A549 (cell line): Measurements from ENCODE around the gene LSR. TPM values are rescaled to one million over a fixed set of nuclear protein-coding genes. Genes with fewer than 3 reads are reported as not detected.

Experiments
- ATAC-seq, 2 experiments: fragments of 200-7000 bp in 1 of 2; fragments of >200 bp in 1 of 2; cut with Nextera tagmentation in 1 of 2; cut with Tn5 transposase in 1 of 2; 3 replicates each; pipeline versions ENCODE4 v1.8.0 to v1.9.1; 2018 to 2020; ENCODE audit warnings: mild to moderate bottlenecking in 1 of 2, moderate library complexity in 1 of 2
- CTCF ChIA-PET: fragments of 300-600 bp; sonication (Branson Sonifier 250); formaldehyde crosslinking; extraction: SDS; loops from one replicate; lab custom pipeline; 2021; ENCODE audit warnings: antibody characterized with exemption, inconsistent platforms; lab: Yijun Ruan, JAX
- POLR2A ChIA-PET: fragments of 350-600 bp; formaldehyde crosslinking; extraction: SDS; loops from one replicate; lab custom pipeline; 2021; ENCODE audit warnings: antibody characterized with exemption, inconsistent platforms; lab: Yijun Ruan, JAX
- DNase-seq, 2 experiments: peaks; one replicate each; pipeline versions ENCODE4 v3.0.0 to v3.0.0-alpha.2; 2011 to 2016; ENCODE audit warnings: low read depth in 1 of 2, low spot score in 1 of 2
- FAIRE-seq: peaks from 2 replicates; lab custom pipeline; 2011; peaks lifted over from hg19 to GRCh38; lab: Jason Lieb, UNC
- H3K27ac ChIP-seq, 2 experiments: fragments of >200 bp; sonication (Bioruptor Twin); formaldehyde crosslinking; 3 replicates each; pipeline ENCODE4 v1.5.1; 2016 to 2017
- H3K4me1 ChIP-seq: fragments of >200 bp; sonication (Bioruptor Twin); formaldehyde crosslinking; 3 replicates; pipeline ENCODE4 v1.6.1; 2016
- H3K4me2 ChIP-seq: fragments of >200 bp; sonication (Bioruptor Twin); formaldehyde crosslinking; 3 replicates; pipeline ENCODE4 v1.6.1; 2016
- H3K4me3 ChIP-seq: fragments of >200 bp; sonication (Bioruptor Twin); formaldehyde crosslinking; 3 replicates; pipeline ENCODE4 v1.5.1; 2016
- H3K9me3 ChIP-seq: fragments of >200 bp; sonication (Bioruptor Twin); formaldehyde crosslinking; 3 replicates; pipeline ENCODE4 v1.6.1; 2016
- BHLHE40 ChIP-seq: IDR thresholded peaks from 2 replicates; pipeline ENCODE4 v1.6.1; 2012; ENCODE audit warnings: low read depth, low read length, inconsistent platforms
- CBX8 ChIP-seq: fragments of 200-600 bp; sonication (generic); IDR thresholded peaks from 2 replicates; pipeline ENCODE4 v1.6.1; 2016
- CEBPB ChIP-seq, 2 experiments: fragments of >200 bp in 1 of 2; sonication (Bioruptor Twin) in 1 of 2; formaldehyde crosslinking in 1 of 2; IDR thresholded peaks; 2 replicates each; pipeline ENCODE4 v1.6.1; 2012 to 2016
- CHD2 ChIP-seq: fragments of 150-350 bp; IDR thresholded peaks from 2 replicates; pipeline ENCODE4 v1.6.1; 2014; ENCODE audit warnings: low read length; ENCODE audit not compliant: partially characterized antibody
- CHD4 ChIP-seq: fragments of 200-600 bp; sonication (generic); IDR thresholded peaks from 2 replicates; pipeline ENCODE4 v1.6.1; 2016; ENCODE audit warnings: antibody characterized with exemption, mild to moderate bottlenecking, borderline replicate concordance
- GATA3 ChIP-seq: IDR thresholded peaks from 2 replicates; pipeline ENCODE4 v1.6.1; 2012; ENCODE audit warnings: borderline replicate concordance
- HOXB5 ChIP-seq: fragments of 250-450 bp; sonication (Bioruptor Pico); IDR thresholded peaks from 2 replicates; pipeline ENCODE4 v1.5.0; 2020; ENCODE audit warnings: mild to moderate bottlenecking, moderate library complexity
- MAZ ChIP-seq: fragments of 150-350 bp; IDR thresholded peaks from 2 replicates; pipeline ENCODE4 v1.6.1; 2014; ENCODE audit warnings: antibody characterized with exemption, low read depth, low read length, borderline replicate concordance
- MYC ChIP-seq: IDR thresholded peaks from 2 replicates; pipeline ENCODE4 v1.6.1; 2012; ENCODE audit warnings: mild to moderate bottlenecking, inconsistent platforms, low read length, improper control_type of control experiment, borderline replicate concordance
- NFE2L2 ChIP-seq: fragments of 150-350 bp; conservative IDR thresholded peaks from 2 replicates; pipeline ENCODE4 v1.6.1; 2014; ENCODE audit warnings: low read length
- POLR2A ChIP-seq: IDR thresholded peaks from 2 replicates; pipeline ENCODE4 v1.6.1; 2012; ENCODE audit warnings: mild to moderate bottlenecking, low read length
- RAD21 ChIP-seq, 2 experiments: fragments of >200 bp in 1 of 2; sonication (Bioruptor Twin) in 1 of 2; formaldehyde crosslinking in 1 of 2; IDR thresholded peaks in 1 of 2; conservative IDR thresholded peaks in 1 of 2; 2 replicates in 1 of 2; 3 replicates in 1 of 2; pipeline ENCODE4 v1.6.1; 2012 to 2018; ENCODE audit warnings: inconsistent platforms in 1 of 2
- RARB ChIP-seq: fragments of 250-450 bp; sonication (Bioruptor Pico); IDR thresholded peaks from 2 replicates; pipeline ENCODE4 v1.8.0; 2021; ENCODE audit warnings: mild to moderate bottlenecking, moderate library complexity
- RCOR1 ChIP-seq: fragments of 150-350 bp; IDR thresholded peaks from 2 replicates; pipeline ENCODE4 v1.6.1; 2014; ENCODE audit warnings: antibody characterized with exemption, low read length, low read depth
- RFX5 ChIP-seq: fragments of 450-650 bp; IDR thresholded peaks from 2 replicates; pipeline ENCODE4 v1.7.1; 2014; ENCODE audit warnings: antibody characterized with exemption, mild to moderate bottlenecking, moderate library complexity
- RNF2 ChIP-seq: fragments of 200-600 bp; sonication (generic); IDR thresholded peaks from 2 replicates; pipeline ENCODE4 v1.6.1; 2016; ENCODE audit warnings: low read depth, mild to moderate bottlenecking, antibody characterized with exemption, moderate library complexity, borderline replicate concordance
- SMC3 ChIP-seq: fragments of >200 bp; sonication (Bioruptor Twin); formaldehyde crosslinking; IDR thresholded peaks from 3 replicates; pipeline ENCODE4 v1.6.1; 2018; ENCODE audit warnings: inconsistent platforms
- SREBF2 ChIP-seq: fragments of 450-650 bp; IDR thresholded peaks from 2 replicates; pipeline ENCODE4 v1.6.1; 2014; ENCODE audit warnings: mild to moderate bottlenecking, moderate library complexity
- WGBS: methylation state at CpG from one replicate; pipeline ENCODE4 v1.1.6; 2017; ENCODE audit errors: missing lambda C conversion rate; 5-methylcytosine and 5-hydroxymethylcytosine counted together
- polyA plus RNA-seq, 4 experiments: library from polyadenylated mRNA; depleted of rRNA in 3 of 4; stranded (reverse); fragments of >200 nt; fragmentation: RNase III in 1 of 4; extraction: RNeasy Plus Mini Kit Qiagen cat#74134 plus additional on column Dnase treatment in 1 of 4; gene quantifications; 2 replicates in 3 of 4; 3 replicates in 1 of 4; pipeline ENCODE4 v1.2.3, GENCODE V29; 2011 to 2017
- TF ChIP-seq, protein P1 (sequence below): fragments of 200-600 bp; sonication (generic); IDR thresholded peaks from 2 replicates; pipeline ENCODE4 v1.6.1; 2016; ENCODE audit warnings: antibody characterized with exemption, mild to moderate bottlenecking, moderate library complexity
- TF ChIP-seq, protein P2 (sequence below): fragments of 250-450 bp; sonication (Bioruptor Pico); IDR thresholded peaks from 2 replicates; pipeline ENCODE4 v1.5.0; 2020; ENCODE audit warnings: low read depth, mild to moderate bottlenecking, moderate library complexity
- TF ChIP-seq, protein P3 (sequence below): fragments of >200 bp; sonication (Bioruptor Twin); formaldehyde crosslinking; IDR thresholded peaks from 3 replicates; pipeline ENCODE4 v1.5.1; 2016
- TF ChIP-seq, protein P4 (sequence below): IDR thresholded peaks from 2 replicates; pipeline ENCODE4 v1.6.1; 2012; ENCODE audit warnings: low read depth, borderline replicate concordance
- TF ChIP-seq, protein P5 (sequence below): fragments of 450-650 bp; IDR thresholded peaks from 2 replicates; pipeline ENCODE4 v1.6.1; 2014; ENCODE audit warnings: antibody characterized with exemption

LSR gene
- polyA plus RNA-seq, 2 of the 4 experiments (the other 2 are of a cell fraction) = 2.1 to 3.6 TPM

DNA sequence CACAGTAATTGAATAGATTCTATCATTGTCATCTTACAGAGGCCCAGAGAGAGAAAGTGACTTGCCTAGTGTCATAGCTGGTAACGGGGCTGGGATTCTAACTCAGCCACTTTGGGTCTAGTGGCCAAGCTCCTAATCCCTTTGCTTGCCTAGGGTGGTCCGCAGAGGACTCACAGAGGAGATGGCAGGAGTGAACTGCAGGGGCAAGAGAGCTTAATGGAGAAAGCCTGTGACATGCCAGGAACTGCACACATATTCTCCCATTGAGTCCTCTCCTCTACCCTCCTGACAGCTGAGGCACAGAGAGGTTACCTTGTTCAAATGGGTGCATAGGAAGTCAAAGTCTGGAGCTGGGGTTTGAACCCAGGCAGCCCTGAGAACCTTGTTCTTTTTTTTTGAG, 2.7 kb downstream of the LSR start:
- H3K4me2 ChIP-seq = no peak overlapping the region
- no peak for FAIRE-seq
- peaks cover 7% of the 10 kb centered on the region for H3K9me3 ChIP-seq
- no peak for TF ChIP-seq CBX8
- TF ChIP-seq MAZ = no peak
- no peak for TF ChIP-seq MYC
- TF ChIP-seq, protein P1, sequence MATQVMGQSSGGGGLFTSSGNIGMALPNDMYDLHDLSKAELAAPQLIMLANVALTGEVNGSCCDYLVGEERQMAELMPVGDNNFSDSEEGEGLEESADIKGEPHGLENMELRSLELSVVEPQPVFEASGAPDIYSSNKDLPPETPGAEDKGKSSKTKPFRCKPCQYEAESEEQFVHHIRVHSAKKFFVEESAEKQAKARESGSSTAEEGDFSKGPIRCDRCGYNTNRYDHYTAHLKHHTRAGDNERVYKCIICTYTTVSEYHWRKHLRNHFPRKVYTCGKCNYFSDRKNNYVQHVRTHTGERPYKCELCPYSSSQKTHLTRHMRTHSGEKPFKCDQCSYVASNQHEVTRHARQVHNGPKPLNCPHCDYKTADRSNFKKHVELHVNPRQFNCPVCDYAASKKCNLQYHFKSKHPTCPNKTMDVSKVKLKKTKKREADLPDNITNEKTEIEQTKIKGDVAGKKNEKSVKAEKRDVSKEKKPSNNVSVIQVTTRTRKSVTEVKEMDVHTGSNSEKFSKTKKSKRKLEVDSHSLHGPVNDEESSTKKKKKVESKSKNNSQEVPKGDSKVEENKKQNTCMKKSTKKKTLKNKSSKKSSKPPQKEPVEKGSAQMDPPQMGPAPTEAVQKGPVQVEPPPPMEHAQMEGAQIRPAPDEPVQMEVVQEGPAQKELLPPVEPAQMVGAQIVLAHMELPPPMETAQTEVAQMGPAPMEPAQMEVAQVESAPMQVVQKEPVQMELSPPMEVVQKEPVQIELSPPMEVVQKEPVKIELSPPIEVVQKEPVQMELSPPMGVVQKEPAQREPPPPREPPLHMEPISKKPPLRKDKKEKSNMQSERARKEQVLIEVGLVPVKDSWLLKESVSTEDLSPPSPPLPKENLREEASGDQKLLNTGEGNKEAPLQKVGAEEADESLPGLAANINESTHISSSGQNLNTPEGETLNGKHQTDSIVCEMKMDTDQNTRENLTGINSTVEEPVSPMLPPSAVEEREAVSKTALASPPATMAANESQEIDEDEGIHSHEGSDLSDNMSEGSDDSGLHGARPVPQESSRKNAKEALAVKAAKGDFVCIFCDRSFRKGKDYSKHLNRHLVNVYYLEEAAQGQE = no peak
- TF ChIP-seq CHD2 = no peak
- no peak for TF ChIP-seq RAD21 (conservative IDR thresholded peaks at IDR 0.05 in 1 of 2, IDR thresholded peaks at IDR 0.05 in 1 of 2)
- TF ChIP-seq RARB = no peak
- TF ChIP-seq, all 56 proteins: peak for 0
- DNase-seq (no peak), ATAC-seq (no peak)
- CTCF ChIA-PET = interaction anchor here (0.9 to 2.6 kb wide), 7 partner anchors 10 to 137 kb away, joined by 3 to 9 read pairs (median 4); partner anchors contain the start of gene LGI4
- POLR2A ChIA-PET = no interaction called here
- H3K4me3 ChIP-seq = no peak overlapping the region
- H3K27ac ChIP-seq = no peak overlapping the region
- peaks cover 8% of the 10 kb centered on the region; the same call in 1 of the 3 replicates for H3K4me1 ChIP-seq
- 40% methylated on average over 2 of the region's 2 CpGs for WGBS

DNA sequence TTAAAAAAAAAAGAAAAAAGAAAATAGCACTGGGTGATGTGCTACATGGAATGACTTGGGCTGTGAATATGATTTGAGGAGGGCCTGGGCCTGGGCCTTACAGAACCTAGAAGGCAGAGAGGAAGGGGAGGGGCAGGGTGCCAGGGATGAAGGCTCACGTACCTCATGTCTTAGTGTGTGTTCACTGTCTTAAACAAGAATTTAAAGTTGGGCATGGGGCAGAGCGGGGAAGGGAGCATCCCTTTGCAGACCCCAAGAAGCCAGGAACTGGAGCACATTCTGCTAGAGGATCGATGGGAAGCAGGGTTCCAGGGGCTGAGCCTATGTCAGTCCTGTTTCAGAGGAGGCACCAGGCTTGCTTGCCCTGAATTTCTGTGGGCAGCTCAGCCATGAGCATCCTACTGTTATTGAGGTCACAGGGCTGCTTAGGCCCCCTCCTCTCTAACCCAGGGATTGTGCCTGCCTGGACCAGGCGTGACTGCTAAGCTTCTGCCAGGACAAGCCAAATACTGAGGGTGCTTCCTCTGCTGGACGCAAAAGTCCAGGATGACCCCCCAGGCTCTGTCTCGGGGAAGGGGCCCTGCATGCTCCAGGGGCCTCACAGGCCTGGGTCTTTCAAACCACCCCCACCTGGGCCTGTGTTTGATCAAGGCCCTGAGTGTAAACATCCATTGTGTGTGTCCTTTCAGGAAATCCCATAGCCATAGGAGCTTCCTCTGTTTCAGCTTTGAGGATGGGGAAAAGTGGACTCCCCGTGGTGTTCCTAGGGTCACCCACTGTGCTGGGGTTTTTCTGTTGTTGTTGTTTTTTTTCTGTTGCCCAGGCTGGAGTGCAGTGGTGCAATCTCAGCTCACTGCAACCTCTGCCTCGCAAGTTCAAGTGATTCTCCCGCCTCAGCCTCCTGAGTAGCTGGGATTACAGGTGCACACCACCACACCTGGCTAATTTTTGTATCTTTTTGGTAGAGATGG, 4.8 kb downstream of the LSR start:
- POLR2A ChIA-PET = interaction anchor here (1.4 kb wide), 1 partner anchor 11 kb away, joined by 4 read pairs; no protein-coding TSS in a partner anchor
- TF ChIP-seq BHLHE40 (no peak), GATA3 (no peak), RARB (no peak), HOXB5 (CRISPR knock-in tag) (no peak), CHD4 (no peak), CEBPB (IDR thresholded peaks at IDR 0.05) (no peak), CBX8 (no peak), RFX5 (no peak), POLR2A (no peak), RNF2 (no peak), SREBF2 (no peak), SMC3 (no peak), RCOR1 (no peak), NFE2L2 (no peak)
- TF ChIP-seq, protein P2, sequence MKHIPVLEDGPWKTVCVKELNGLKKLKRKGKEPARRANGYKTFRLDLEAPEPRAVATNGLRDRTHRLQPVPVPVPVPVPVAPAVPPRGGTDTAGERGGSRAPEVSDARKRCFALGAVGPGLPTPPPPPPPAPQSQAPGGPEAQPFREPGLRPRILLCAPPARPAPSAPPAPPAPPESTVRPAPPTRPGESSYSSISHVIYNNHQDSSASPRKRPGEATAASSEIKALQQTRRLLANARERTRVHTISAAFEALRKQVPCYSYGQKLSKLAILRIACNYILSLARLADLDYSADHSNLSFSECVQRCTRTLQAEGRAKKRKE (CRISPR knock-in tag) = no peak
- TF ChIP-seq, protein P3, sequence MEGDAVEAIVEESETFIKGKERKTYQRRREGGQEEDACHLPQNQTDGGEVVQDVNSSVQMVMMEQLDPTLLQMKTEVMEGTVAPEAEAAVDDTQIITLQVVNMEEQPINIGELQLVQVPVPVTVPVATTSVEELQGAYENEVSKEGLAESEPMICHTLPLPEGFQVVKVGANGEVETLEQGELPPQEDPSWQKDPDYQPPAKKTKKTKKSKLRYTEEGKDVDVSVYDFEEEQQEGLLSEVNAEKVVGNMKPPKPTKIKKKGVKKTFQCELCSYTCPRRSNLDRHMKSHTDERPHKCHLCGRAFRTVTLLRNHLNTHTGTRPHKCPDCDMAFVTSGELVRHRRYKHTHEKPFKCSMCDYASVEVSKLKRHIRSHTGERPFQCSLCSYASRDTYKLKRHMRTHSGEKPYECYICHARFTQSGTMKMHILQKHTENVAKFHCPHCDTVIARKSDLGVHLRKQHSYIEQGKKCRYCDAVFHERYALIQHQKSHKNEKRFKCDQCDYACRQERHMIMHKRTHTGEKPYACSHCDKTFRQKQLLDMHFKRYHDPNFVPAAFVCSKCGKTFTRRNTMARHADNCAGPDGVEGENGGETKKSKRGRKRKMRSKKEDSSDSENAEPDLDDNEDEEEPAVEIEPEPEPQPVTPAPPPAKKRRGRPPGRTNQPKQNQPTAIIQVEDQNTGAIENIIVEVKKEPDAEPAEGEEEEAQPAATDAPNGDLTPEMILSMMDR = no peak
- TF ChIP-seq, protein P4, sequence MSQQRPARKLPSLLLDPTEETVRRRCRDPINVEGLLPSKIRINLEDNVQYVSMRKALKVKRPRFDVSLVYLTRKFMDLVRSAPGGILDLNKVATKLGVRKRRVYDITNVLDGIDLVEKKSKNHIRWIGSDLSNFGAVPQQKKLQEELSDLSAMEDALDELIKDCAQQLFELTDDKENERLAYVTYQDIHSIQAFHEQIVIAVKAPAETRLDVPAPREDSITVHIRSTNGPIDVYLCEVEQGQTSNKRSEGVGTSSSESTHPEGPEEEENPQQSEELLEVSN = no peak
- TF ChIP-seq, protein P5, sequence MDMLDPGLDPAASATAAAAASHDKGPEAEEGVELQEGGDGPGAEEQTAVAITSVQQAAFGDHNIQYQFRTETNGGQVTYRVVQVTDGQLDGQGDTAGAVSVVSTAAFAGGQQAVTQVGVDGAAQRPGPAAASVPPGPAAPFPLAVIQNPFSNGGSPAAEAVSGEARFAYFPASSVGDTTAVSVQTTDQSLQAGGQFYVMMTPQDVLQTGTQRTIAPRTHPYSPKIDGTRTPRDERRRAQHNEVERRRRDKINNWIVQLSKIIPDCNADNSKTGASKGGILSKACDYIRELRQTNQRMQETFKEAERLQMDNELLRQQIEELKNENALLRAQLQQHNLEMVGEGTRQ = no peak
- WGBS = 69% methylated on average over 9 of the region's 9 CpGs
- CTCF ChIA-PET = interaction anchor here (1.4 to 2.3 kb wide), 2 partner anchors 10 to 16 kb away, joined by 4 to 11 read pairs; no protein-coding TSS in a partner anchor
- Histone ChIP-seq H3K27ac (no peak overlapping the region), H3K9me3 (no peaks in the 10 kb centered on the region), H3K4me1 (peaks cover 5% of the 10 kb centered on the region; the same call in 1 of the 3 replicates), H3K4me2 (no peak overlapping the region), H3K4me3 (no peak overlapping the region)
- peak; percentile 67 for FAIRE-seq
- no peak for ATAC-seq
- DNase-seq = no peak
